ENCODE measurements around the gene XRCC5.
"Not testable (repeated sequence)": the region's sequence is repeated elsewhere in the genome, so short reads cannot be mapped to it uniquely, and the experiment has no call there.

DNA sequence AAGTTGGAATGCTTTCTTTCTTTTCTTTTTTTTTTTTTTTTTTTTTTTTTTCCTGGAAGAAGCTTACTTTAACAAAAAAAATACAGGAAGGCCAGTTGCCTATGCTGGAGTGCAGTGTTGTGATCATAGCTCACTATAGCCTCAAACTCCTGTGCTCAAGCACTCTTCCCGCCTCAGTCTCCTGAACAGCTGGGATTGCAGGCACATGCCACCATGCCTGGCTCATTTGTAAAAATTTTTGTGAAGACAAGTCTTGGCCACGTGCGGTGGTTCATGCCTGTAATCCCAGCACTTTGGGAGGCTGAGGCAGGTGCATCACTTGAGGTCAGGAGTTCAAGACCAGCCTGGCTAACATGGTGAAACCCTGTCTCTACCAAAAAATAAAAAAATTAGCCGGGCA is 32.4 kb downstream of the XRCC5 start:
- TF ChIP-seq, protein P1, sequence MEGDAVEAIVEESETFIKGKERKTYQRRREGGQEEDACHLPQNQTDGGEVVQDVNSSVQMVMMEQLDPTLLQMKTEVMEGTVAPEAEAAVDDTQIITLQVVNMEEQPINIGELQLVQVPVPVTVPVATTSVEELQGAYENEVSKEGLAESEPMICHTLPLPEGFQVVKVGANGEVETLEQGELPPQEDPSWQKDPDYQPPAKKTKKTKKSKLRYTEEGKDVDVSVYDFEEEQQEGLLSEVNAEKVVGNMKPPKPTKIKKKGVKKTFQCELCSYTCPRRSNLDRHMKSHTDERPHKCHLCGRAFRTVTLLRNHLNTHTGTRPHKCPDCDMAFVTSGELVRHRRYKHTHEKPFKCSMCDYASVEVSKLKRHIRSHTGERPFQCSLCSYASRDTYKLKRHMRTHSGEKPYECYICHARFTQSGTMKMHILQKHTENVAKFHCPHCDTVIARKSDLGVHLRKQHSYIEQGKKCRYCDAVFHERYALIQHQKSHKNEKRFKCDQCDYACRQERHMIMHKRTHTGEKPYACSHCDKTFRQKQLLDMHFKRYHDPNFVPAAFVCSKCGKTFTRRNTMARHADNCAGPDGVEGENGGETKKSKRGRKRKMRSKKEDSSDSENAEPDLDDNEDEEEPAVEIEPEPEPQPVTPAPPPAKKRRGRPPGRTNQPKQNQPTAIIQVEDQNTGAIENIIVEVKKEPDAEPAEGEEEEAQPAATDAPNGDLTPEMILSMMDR (tag by site-specific recombination; IDR thresholded peaks at IDR 0.05): not testable (repeated sequence)
- TF ChIP-seq YY1 (tag by site-specific recombination; IDR thresholded peaks at IDR 0.05): not testable (repeated sequence)
- TF ChIP-seq, protein P2, sequence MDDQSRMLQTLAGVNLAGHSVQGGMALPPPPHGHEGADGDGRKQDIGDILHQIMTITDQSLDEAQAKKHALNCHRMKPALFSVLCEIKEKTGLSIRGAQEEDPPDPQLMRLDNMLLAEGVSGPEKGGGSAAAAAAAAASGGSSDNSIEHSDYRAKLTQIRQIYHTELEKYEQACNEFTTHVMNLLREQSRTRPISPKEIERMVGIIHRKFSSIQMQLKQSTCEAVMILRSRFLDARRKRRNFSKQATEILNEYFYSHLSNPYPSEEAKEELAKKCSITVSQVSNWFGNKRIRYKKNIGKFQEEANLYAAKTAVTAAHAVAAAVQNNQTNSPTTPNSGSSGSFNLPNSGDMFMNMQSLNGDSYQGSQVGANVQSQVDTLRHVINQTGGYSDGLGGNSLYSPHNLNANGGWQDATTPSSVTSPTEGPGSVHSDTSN (CRISPR knock-in tag; IDR thresholded peaks at IDR 0.05): not testable (repeated sequence)
- TF ChIP-seq, protein P3, sequence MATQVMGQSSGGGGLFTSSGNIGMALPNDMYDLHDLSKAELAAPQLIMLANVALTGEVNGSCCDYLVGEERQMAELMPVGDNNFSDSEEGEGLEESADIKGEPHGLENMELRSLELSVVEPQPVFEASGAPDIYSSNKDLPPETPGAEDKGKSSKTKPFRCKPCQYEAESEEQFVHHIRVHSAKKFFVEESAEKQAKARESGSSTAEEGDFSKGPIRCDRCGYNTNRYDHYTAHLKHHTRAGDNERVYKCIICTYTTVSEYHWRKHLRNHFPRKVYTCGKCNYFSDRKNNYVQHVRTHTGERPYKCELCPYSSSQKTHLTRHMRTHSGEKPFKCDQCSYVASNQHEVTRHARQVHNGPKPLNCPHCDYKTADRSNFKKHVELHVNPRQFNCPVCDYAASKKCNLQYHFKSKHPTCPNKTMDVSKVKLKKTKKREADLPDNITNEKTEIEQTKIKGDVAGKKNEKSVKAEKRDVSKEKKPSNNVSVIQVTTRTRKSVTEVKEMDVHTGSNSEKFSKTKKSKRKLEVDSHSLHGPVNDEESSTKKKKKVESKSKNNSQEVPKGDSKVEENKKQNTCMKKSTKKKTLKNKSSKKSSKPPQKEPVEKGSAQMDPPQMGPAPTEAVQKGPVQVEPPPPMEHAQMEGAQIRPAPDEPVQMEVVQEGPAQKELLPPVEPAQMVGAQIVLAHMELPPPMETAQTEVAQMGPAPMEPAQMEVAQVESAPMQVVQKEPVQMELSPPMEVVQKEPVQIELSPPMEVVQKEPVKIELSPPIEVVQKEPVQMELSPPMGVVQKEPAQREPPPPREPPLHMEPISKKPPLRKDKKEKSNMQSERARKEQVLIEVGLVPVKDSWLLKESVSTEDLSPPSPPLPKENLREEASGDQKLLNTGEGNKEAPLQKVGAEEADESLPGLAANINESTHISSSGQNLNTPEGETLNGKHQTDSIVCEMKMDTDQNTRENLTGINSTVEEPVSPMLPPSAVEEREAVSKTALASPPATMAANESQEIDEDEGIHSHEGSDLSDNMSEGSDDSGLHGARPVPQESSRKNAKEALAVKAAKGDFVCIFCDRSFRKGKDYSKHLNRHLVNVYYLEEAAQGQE (tag by site-specific recombination; IDR thresholded peaks at IDR 0.05): not testable (repeated sequence)

All from HEK293 (cell line).